ENCODE results near the gene RAB24. TPM values are rescaled to one million over a fixed set of nuclear protein-coding genes. Genes with fewer than 3 reads are reported as not detected.

RAB24 gene
- polyA plus RNA-seq, 2 of the 4 experiments (the other 2 are of a cell fraction) = 31.2 to 33.7 TPM

DNA sequence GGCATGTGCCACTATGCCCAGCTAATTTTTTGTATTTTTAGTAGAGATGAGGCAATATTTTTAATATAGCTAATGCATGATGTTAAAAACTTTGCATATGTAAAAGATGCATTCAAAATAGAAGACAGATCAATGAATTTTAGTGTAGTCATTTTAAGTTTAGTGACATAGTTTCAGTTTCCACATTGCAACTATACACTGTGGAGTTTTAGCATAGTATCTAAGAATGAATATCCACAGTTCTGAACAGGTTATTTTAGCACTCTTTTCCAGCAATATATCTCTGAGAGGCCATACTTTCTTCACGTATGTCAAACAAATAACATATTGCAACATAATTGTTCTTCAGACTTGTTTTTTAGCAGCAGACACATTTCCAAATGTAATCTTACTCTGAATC, 39.3 kb downstream of the RAB24 start:
- ChIA-PET CTCF (interaction anchor here (1.1 to 2.0 kb wide), 2 partner anchors 9 to 151 kb away, joined by 3 to 7 read pairs; no protein-coding TSS in a partner anchor), POLR2A (no interaction called here)
- FAIRE-seq (no peak), DNase-seq (ENCODE audit: low read depth in 1 of 2, low spot score in 1 of 2) (no peak), ATAC-seq (no peak)
- Histone ChIP-seq H3K27ac (no peak overlapping the region), H3K4me1 (no peaks in the 10 kb centered on the region), H3K4me3 (no peak overlapping the region), H3K9me3 (no peaks in the 10 kb centered on the region), H3K4me2 (no peak overlapping the region)
- 85% methylated on average over 1 of the region's 1 CpG for WGBS (ENCODE audit: missing lambda C conversion rate)
- TF ChIP-seq, protein P1, sequence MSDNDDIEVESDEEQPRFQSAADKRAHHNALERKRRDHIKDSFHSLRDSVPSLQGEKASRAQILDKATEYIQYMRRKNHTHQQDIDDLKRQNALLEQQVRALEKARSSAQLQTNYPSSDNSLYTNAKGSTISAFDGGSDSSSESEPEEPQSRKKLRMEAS (IDR thresholded peaks at IDR 0.05) = no peak
- TF ChIP-seq RFX5 (IDR thresholded peaks at IDR 0.05) (no peak), FOSL2 (IDR thresholded peaks at IDR 0.05) (no peak), FOSL2 (CRISPR knock-in tag; IDR thresholded peaks at IDR 0.05) (no peak), REST (IDR thresholded peaks at IDR 0.05) (no peak), POLR2AphosphoS2 (conservative IDR thresholded peaks at IDR 0.05; ENCODE audit: low read length) (no peak), EHMT2 (IDR thresholded peaks at IDR 0.05; ENCODE audit: low read depth) (no peak), SREBF2 (IDR thresholded peaks at IDR 0.05) (no peak), ZSCAN20 (CRISPR knock-in tag; IDR thresholded peaks at IDR 0.05) (no peak), FOXS1 (CRISPR knock-in tag; IDR thresholded peaks at IDR 0.05) (no peak), NR3C1 (IDR thresholded peaks at IDR 0.05) (no peak), MAZ (IDR thresholded peaks at IDR 0.05; ENCODE audit: borderline replicate concordance, low read depth, low read length) (no peak), HMGXB4 (CRISPR knock-in tag; IDR thresholded peaks at IDR 0.05; ENCODE audit: borderline replicate concordance) (no peak), NFE2L2 (conservative IDR thresholded peaks at IDR 0.05; ENCODE audit: low read length) (no peak), HOXB5 (CRISPR knock-in tag; IDR thresholded peaks at IDR 0.05) (no peak), SMC3 (IDR thresholded peaks at IDR 0.05) (no peak), BCL3 (IDR thresholded peaks at IDR 0.05) (no peak), MYC (IDR thresholded peaks at IDR 0.05; ENCODE audit: borderline replicate concordance, low read length) (no peak)
- TF ChIP-seq, protein P2, sequence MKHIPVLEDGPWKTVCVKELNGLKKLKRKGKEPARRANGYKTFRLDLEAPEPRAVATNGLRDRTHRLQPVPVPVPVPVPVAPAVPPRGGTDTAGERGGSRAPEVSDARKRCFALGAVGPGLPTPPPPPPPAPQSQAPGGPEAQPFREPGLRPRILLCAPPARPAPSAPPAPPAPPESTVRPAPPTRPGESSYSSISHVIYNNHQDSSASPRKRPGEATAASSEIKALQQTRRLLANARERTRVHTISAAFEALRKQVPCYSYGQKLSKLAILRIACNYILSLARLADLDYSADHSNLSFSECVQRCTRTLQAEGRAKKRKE (CRISPR knock-in tag; IDR thresholded peaks at IDR 0.05; ENCODE audit: low read depth) = no peak

GRCh38 chr5:177261510-177261909, 42.0 kb downstream of the RAB24 start:
- Histone ChIP-seq H3K4me1 (no peaks in the 10 kb centered on the region), H3K9me3 (no peaks in the 10 kb centered on the region), H3K4me3 (no peak overlapping the region), H3K4me2 (no peak overlapping the region), H3K27ac (no peak overlapping the region)
- ChIA-PET CTCF (no interaction called here), POLR2A (no interaction called here)
- ATAC-seq = no peak
- FAIRE-seq = no peak
- DNase-seq (ENCODE audit: low read depth in 1 of 2, low spot score in 1 of 2) = no peak
- 82% methylated on average over 1 of the region's 1 CpG for WGBS (ENCODE audit: missing lambda C conversion rate)
- TF ChIP-seq HEYL (CRISPR knock-in tag; IDR thresholded peaks at IDR 0.05) (no peak), HDAC2 (IDR thresholded peaks at IDR 0.05) (no peak), ZNF302 (CRISPR knock-in tag; IDR thresholded peaks at IDR 0.05) (no peak), MAFK (IDR thresholded peaks at IDR 0.05; ENCODE audit: partially characterized antibody) (no peak), RAD21 (conservative IDR thresholded peaks at IDR 0.05 in 1 of 2, IDR thresholded peaks at IDR 0.05 in 1 of 2) (no peak), GATA3 (IDR thresholded peaks at IDR 0.05; ENCODE audit: borderline replicate concordance) (no peak), SREBF2 (IDR thresholded peaks at IDR 0.05) (no peak), CBX2 (IDR thresholded peaks at IDR 0.05; ENCODE audit: borderline replicate concordance, low read depth) (no peak), EHMT2 (IDR thresholded peaks at IDR 0.05; ENCODE audit: low read depth) (no peak), E2F6 (IDR thresholded peaks at IDR 0.05; ENCODE audit: borderline replicate concordance, low read depth) (no peak), ZC3H11A (IDR thresholded peaks at IDR 0.05) (no peak), POLR2AphosphoS2 (conservative IDR thresholded peaks at IDR 0.05; ENCODE audit: low read length) (no peak), ZFP36 (IDR thresholded peaks at IDR 0.05; ENCODE audit: borderline replicate concordance, partially characterized antibody) (no peak), PBX3 (IDR thresholded peaks at IDR 0.05) (no peak), POLR2A (IDR thresholded peaks at IDR 0.05; ENCODE audit: low read length) (no peak), NFE2L2 (conservative IDR thresholded peaks at IDR 0.05; ENCODE audit: low read length) (no peak)
